HTR-8/SVneo (cell line): ENCODE measurements around the gene USH1C.

Source experiments
- DNase-seq: peaks from one replicate; pipeline ENCODE4 v3.0.0; 2011; ENCODE audit warnings: low spot score, mixed read lengths; ENCODE audit not compliant: insufficient read length
- FAIRE-seq: peaks from 2 replicates; lab custom pipeline; 2011; peaks lifted over from hg19 to GRCh38; lab: Jason Lieb, UNC

The USH1C gene

DNA sequence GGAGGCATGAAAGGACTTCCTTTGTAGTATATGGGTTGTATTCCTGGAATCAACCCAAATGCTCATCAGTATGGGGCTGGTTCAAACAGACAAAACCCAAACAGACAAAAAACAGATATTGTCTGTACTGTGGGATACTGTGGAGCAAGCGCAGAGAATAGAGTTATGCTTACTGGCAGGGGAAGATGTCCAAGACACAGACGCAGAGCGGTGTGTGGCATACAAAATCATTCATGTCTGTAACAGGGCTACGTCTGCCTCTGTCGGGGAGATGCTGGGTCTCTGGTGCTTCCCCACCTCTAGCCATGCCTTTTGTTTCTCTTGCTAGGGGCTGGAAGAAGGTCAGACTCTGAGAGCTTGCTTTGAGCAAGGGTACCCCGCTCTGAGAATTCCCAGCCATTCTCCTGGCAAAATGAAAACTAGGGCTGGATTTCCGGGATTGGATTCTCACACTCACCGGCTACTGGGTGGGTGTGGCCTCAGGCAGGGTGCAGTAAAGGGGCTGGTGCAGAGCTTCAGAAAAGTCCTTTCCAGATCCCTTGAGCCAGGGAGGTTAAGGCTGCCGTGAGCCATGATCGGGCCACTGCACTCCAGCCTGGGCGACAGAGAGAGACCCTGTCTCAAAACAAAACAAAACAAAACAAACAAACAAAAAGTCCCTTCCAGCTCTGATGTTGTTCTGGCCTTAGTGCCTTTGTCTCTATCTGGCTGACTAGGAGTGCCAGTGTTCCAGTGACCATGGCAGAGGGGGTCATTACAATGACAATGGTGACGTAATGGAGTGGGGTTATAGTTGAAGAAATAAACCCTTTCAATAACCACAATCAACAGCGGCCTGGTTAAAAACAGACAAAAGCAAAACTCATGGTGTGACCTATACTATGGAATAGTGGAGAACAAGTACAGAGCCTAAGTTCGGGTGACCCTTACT lies 64.7 kb downstream of the USH1C start:
- FAIRE-seq (no peak), DNase-seq (peak; percentile 66)

DNA sequence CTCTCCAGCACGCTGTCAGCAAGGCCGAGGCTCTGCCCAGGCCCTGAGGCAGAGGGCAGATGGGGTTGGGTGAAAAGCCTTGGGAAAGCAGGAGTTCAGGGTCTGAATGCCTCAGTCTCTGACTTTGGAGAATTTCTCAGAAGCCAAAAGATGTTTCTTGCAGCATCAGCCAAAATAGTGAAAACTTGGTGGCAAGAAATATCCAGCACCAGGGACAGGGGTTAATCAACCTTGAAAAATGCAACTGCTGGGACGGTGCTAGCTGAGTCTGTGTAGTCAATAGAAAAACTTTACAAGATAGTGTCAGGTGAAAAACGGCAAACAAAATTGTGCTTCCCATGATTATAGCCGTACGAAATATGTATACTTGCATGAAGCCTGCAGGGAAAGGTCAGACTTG lies 66.1 kb downstream of the USH1C start:
- DNase-seq (no peak), FAIRE-seq (no peak)

DNA sequence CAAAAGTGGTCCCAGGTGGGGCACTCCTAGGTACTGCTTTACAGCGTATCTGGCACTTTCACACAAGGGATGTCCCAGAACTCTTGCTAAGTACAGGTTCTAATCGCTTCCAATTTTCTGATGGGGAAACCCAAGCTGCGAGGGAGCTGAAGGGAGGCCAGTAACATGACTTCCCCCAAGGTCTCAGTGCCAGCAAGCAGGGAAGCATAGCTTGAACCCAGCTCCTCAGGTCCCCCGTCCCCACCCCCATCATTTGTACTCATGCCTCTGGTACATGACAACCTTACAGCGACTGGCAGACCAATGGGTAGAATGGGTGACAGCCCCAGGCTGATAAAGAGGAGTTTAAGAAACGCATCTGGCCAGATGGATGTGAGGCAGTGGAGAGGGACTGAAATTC lies 66.9 kb downstream of the USH1C start:
- FAIRE-seq: no peak
- DNase-seq: no peak

DNA sequence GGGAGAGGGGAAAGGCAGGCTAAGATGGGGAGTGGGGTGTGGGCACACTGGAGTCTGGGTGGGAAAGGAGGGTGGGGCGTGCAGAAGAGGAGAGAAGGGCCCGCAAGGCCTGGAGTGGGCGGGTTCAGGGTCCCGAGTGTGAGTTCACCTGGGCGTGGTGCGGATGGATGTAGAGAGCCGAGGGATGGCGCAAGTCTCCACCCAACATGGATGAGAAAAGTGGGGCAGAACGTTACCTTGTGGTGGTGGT lies 67.2 kb downstream of the USH1C start:
- no peak for FAIRE-seq
- no peak for DNase-seq

DNA sequence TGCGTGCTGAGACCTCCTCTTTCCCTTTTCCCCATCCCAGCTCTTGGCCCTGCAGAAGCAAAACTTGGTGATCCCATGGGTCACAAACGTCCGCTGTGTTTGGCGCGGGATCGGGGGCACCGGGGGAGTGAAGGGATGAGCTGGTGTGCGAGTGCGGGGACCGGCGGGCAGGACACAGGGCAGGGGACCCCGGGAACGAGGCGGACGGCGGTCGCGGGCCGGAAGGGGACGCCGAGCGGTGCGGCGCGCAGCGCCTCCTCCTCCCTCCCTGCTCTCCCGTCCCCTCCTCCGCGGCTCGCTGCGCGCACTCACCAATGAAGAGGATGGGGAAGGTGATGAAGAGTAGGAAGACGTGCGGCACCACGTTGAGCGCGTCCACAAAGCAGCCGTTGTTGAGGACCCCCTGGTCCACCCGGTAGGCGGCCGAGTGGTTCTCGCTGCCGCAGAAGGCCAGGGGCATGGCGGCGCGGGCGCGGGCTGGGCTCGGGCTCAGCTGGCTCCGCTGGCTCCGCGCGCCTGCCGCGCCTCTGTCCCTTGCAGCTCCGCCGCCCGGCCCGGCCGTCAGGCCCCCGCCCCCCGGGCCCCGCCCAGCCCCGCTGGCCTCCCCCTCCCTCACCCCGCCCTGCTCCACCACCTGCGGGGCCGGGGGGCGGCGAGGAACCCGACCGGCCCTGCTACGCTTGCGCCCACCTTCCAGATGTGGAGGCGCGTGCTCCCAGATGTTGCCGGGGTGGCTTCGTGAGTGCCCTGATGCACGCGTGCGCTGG lies 67.7 kb downstream of the USH1C start, which contains the start of gene ABCC8:
Gene ABCC8, minus strand, starts transcription at position 529 of the 767 bp plus-strand sequence. Its CDS starts 69 bp downstream, at position 460.
- DNase-seq (no peak), FAIRE-seq (no peak)

DNA sequence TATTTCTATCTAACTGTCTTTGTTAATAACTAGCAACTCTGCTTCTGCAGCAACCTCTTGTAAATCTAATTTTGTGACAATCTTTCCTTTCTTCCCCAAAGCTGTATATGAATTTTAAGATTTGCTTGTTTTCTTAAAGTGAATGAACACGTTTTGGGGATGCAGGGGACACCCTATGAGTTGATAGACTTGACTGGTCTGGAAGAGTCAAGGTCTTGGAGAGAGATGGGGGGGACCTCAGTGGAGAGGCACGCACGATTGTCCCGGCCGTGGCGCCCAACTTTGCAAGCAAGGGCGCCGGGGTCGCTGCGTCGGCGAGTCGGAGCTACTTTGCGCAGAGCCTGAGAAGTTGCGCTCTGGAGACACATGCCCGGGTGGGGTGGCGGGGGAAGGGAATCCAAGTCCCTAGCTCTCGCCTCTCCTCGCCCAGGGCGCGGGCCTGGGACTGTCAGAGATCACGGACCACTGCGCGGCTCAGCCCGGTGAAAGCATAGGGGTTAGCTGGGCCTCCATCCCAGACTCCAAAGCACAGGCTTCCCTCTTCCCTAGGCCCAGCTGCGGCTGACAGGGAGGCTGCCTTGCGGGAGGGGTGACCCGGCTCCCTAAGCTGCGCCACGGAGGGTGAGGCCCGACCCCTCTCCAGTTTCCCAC lies 68.4 kb downstream of the USH1C start:
- FAIRE-seq (no peak), DNase-seq (no peak)

DNA sequence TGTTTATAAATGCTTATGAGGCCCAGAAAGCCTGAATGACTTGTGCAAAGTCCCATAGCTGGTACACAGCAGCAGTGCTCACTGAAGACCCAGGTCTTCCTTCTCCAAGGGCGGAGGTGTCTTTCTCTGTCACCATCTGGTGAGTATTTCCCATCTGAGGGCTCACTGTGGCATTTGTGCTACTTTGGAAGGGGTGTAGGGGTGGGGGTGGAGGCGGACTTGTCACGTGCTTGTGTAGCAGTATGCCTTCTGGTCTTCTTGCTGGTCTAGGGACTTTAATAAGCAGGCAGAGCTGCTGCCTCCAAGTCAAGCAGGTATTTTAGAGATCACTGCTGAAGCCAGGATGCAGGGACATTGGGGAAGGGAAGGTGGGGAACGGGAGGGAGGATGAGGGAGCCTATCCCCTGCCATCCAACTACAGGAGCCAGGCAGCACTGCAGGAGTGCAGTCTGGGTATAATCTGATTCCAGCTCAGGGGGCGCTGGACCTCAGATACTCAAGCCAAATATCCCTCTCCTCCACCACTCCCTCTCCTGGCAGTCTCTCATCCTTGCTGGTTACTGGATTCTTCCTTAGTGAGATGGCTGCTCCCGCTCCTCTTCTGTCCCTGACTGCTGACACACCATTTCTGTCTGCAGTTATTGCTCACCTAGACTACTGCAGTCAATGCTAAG lies 71.0 kb downstream of the USH1C start:
- DNase-seq (peak; percentile 62), FAIRE-seq (peak; percentile 58)

DNA sequence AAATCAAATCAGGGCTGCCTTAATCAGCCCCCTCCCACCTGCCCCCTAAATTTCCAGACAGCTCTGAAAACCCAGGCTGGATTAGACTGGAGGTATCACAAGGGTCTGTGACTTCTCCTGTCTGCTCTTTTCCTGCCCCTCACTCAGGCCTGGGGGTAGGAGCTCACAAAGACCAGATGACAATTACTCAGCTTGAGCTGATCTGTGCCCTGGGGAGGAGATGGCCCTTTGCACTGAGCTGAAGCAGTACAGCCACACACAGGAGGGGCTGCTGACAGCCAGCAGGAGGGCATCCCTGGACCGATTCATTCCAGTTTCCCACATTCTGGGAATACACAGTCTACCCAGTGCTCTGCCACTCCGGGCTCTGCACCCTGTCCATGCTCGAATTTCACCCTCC lies 71.7 kb downstream of the USH1C start:
- FAIRE-seq: no peak

DNA sequence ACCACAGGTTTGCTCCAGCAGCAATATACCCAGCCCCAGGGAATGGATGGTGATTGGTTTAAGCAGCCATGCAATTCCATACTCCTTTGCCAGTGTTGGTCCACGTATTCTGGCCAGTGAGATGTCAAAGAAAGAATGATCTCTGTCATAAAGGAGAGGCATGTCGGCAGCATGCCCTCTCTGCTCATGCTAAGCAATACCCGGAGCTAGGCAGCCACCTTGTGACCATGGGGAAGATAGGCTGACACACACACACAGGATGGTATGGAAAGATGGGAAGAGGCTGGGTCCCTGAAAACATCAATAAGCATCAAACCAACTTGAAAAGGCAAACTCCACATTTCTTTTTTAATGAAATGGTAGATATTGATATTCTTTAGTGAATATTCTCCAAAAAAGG lies 72.7 kb downstream of the USH1C start:
- FAIRE-seq (no peak), DNase-seq (no peak)

More for the DNA sequence above, 71.7 kb downstream of the USH1C start:
- DNase-seq: no peak

DNA sequence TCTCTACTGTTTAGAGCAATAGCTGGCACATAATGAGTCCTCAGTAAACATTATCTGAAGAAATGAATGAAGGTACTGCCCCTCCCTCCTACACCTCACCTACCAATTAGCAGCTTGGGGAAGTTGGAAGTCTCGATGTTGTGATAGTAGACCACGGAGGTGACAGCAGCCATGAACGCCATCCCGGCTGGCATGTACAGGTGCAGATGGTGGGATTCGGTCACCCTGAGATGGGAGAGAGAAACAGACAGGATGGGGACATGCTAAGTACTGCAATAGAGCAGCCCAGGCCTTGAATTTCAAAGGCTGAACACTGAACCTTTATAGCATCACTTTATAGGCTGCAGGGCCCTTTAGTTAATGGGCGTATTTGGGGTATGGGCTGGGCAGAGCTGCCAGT lies 74.2 kb downstream of the USH1C start:
- FAIRE-seq: no peak
- no peak for DNase-seq

DNA sequence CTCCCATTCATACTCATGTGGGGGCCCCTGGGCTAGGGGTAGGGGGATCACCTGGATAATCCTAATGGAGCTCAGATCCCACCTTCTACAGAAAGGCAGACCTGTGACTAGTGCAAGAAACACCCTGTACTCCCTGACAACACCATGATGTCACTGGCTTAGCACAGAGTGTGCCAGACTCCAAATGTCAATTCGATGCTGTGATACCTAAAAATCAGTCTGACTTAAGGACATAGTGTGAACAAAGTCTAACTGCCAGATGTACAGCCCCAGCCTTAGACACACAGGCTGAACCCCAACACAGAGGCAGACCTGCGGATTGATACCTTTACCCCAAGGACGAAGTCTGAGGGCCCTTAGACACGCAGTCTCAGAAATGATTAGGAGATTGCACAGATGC lies 76.1 kb downstream of the USH1C start:
- FAIRE-seq: no peak
- DNase-seq: no peak

DNA sequence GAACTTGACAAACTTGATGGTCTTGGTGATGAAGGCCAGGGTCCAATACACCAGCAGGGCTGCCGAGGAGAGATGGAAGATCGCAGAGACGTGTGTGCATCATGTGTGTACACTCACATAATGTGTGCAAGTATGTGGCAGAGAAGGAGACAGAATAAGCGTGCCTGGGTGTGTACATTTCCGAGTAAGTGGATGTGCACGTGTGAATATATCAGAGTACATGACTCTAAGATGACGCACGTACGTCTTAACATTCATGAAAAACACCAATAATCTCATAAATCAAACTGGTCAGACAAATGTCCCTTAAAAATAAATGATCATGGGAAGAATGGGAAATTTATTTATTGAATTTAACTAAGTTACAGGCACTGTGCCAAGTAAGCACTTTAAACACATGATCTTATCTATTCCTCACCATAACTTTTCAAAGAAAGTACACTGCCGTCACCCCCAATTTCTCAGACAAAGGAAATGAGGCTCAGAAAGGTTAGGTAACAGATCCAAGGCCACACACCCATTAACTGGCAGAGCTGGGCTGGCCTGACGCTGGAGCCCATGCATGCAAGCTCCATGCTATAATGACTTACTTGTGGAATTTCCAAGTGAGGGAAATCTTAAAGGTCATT lies 80.6 kb downstream of the USH1C start:
- no peak for DNase-seq
- no peak for FAIRE-seq

DNA sequence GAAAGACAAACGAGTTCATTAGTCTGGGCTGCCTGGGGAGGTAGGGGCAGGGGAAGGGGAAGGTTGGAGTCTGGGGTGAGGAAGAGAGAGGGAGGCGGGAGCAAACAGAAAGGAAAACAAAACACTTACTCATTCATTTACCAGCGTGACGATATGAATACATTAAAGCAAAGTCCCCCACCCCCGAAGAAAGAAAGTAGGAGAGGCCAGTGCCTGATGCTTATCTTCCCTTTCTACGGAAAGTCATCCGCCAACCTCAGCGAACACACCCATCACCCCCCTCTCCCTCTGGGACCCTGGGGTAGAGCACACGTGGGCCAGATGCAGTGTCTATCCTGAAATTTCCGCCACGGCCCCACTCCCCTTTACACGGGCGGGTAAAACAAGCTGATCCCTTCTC lies 81.3 kb downstream of the USH1C start:
- no peak for DNase-seq

DNA sequence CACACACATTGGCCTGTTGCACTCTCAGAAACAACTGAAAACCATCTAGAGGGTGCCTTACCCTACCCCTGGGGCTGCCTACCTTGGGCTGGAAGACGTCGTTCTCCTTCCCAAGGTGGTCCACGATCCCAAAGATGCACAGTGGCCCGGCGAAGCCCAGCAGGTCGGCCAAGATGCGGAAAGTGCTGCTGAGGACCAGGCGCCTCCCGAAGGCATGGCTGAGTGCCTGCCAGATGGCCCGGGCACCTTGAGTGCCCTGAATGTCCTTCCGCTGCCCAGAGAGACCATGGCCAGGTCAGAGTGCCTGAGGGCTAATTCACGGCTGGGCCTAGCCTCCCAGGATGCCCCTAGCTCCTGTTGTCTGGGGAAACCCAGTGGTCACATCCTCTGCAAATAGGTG lies 83.8 kb downstream of the USH1C start:
- DNase-seq: no peak
- no peak for FAIRE-seq

More for the DNA sequence above, 81.3 kb downstream of the USH1C start:
- FAIRE-seq: no peak

DNA sequence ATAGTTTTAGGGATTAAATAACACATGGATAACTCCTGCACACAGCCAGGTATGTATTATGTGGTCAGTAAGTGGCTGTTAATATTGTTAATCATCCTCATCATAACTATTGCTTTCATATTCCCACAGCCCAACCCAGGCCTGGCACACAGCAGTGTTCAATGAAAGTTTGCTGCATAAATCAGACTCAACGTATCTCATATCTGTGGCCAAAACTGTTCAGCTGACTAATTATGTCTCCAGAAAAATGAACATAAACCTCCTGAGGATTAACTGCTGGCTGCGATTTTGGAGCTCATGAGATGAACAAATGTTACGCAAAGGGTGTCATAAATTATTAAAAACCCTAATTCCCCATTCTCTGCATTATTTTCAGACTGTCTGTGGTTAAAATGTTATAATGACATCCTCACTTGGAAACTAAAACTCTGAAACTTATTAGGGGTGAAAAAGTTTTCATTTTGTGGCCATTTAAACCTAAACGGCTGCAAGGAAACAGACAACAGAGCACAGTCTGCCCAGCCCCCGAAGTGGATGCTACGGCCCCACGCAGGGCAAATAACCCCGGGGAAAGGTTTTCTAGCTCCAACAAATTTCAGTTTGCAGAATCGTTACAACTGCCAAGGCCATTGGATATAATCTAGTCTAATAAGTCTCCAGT lies 84.8 kb downstream of the USH1C start:
- no peak for FAIRE-seq
- DNase-seq: no peak

DNA sequence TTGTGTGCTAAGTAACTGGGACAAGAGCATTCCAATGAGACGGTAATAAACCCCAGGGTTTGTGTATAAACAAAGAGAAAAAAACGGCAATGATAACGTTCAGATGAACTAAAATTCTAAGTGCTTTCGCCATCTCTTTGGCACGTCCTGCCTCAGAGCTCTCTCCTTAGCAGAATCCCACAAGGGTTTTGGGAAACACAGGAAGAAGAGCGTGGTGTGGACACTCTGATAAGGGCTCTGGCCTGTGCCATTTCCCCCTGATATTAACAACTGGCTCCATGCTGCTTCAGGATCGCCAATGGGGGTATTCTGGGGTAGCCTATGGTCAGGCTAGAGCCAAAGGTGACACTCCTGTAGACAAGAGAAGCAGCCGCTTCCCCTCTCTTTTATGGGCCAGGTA lies 85.9 kb downstream of the USH1C start:
- FAIRE-seq (no peak), DNase-seq (no peak)

DNA sequence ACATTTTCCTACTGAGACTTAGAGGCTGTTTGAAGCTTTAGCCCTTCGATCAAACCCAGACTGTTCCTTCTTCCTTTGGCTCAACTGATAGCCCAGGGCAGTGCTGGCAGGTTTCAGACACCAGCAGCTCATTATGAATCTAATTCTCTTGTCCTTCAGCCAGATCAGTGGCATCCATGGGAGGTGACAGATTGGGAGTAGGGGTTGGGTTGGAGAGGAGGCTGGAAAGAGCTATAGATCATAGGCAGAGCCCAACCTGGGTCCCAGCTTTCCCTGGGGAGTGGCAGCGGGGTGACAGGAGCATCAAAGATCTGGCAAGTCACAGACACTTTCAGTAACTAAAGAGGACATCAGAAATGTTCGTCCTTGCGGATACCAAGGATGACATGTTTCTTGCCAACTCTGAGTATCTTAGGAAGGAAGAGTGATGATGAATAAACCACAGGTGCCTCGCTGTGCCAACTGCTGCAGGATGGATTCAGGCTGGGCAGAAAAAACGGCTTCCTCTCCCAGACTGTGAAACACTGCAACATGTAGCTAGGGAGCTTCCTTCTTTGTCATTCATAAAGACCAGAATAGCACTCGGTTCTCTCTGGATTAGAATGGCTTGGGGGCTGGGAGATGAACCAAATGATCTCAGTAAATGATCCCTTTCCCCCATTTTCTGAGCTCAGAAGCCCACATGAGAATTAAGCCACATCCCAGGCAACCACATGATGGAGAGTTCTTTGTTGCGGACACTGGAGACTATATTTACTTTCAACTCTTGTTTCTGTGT lies 86.6 kb downstream of the USH1C start:
- DNase-seq (no peak), FAIRE-seq (no peak)

DNA sequence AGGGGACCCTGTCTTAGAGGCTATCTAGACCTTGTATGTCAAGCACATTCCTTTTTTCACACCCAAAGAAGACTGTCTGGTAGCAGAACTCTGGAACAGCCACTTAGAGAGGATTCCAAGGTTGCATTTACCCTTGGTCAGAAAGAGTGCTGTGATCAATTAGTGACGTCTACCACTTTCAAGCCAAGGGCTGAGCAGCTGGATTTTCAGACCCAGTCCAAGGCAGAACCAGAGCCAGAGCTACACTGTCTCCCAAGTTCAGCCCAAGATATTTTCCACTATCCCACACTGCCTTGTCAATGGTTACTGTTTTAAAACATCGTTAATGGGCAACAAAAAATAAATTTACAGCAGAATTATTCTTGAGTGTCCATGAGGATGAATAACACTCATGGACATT lies 91.5 kb downstream of the USH1C start:
- DNase-seq: no peak
- FAIRE-seq: no peak

DNA sequence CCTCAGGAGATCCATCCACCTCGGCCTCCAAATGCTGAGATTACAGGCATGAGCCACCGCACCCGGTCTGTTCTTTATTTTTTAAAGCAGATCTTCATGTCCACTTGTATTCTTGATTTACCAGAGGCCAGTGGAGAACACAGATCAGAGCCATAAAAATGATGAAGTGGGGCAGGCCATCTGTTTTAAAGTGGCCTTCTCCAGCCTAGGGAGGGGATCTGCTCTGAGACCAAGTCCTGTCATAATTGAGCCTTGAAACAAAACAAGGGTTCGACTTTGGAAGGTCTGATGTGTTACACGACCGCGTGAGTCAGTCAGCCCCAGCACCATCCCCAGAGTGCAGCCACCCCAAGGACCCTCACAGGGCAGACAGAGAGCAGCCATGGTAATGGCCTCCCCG lies 95.1 kb downstream of the USH1C start:
- DNase-seq (no peak), FAIRE-seq (no peak)
